IMR-90 (cell line): Measurements from ENCODE around the gene SLC39A3. TPM values are rescaled to one million over a fixed set of nuclear protein-coding genes. Genes with fewer than 3 reads are reported as not detected.

Source experiments
- ELK1 ChIP-seq: fragments of 150-350 bp; IDR thresholded peaks from 2 replicates; pipeline ENCODE4 v1.6.1; 2016; ENCODE audit warnings: low read depth, mild to moderate bottlenecking, low read length, moderate library complexity, borderline replicate concordance
- polyA plus RNA-seq, 3 experiments: library from polyadenylated mRNA; depleted of rRNA; stranded (reverse); fragments of >200 nt; gene quantifications; 2 replicates each; pipeline ENCODE4 v1.2.3, GENCODE V29; 2012; ENCODE audit warnings: low replicate concordance in 1 of 3
- total RNA-seq: library from RNA; depleted of rRNA; stranded (reverse); fragments of >200 nt; gene quantifications from 2 replicates; pipeline ENCODE4 v1.2.3, GENCODE V29; 2012

The SLC39A3 gene
- total and polyA plus RNA-seq, 2 of the 4 experiments (the other 2 are of a cell fraction) = 12.4 to 38.2 TPM

DNA sequence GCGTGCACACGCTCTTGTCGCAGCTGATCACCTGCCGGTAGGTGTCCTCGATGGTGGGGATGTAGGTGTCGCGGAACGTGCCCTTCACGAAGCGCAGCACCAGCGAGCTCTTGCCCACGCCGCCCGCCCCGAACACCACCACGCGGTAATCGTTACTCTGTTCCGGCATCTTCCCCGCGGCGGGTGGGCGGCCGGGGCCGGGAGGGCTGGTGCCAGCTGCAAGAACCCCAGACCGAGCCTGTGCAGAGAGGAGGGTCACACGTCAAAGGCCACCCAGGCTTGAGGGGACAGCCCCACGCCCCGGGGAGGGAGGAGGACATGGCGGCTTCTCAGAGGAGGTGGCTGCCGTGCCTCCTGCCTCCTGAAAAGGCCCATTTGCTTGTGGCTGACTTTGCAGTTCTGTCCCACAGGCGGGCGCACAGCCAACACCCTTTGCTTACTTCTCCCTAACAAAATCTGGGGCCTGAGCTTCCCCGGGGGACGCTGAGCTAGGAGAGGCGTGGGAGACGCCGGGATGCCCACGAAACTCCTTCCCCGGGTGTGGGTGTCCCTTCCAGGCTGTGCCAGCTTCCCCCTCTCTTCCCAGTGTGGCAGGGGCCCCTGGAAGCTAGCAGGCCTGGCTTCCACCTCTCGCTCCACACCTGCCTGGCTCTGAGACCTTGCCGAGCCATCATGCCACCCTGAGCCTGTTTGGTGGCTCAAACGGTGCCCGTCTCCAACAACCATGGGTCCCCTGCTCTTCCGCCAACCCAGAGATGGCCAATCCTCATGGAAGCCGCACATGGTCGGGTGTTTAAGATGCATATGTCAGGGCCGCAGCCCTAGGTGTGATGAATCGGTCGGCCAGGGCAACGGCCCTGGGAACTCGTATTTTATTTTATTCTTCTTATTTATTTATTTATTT is 21.9 kb downstream of the SLC39A3 start (continued):
- TF ChIP-seq ELK1 = no peak
